Measurements from ENCODE around the gene ISL2. TPM values are rescaled to one million over a fixed set of nuclear protein-coding genes. Genes with fewer than 3 reads are reported as not detected.

Gene ISL2
- total and polyA plus RNA-seq, 7 experiments from 2014 or later, result 0.21 to 0.51 (median 0.27) TPM; not detected in 4

GRCh38 chr15:76345583-76345879 lies 9.0 kb downstream of the ISL2 start:
- DNase-seq (no peak), ATAC-seq (no peak)
- intact Hi-C loops (cut with micrococcal nuclease), result loop anchor here in 1 of 2 donors (10.0 kb wide), 1 partner anchor 281 kb away; no protein-coding TSS in a partner anchor
- Mint-ChIP-seq H3K27ac (peak overlapping the region in 2 of 9 donors; percentile 62 to 68), H3K36me3 (peaks cover 10 to 25% (median 18%) of the 10 kb centered on the region in 5 donors), H3K27me3 (peaks cover 55 to 79% (median 57%) of the 10 kb centered on the region in 5 donors), H3K4me1 (peaks cover 13 to 44% (median 33%) of the 10 kb centered on the region in 7 donors), H3K9me3 (peaks cover 0 to 13% (median 0%) of the 10 kb centered on the region in 11 donors), H3K4me3 (peak overlapping the region; percentile 40 to 82 (median 66))
- H3K9me3 ChIP-seq (ENCODE audit: control insufficient read depth in 2 of 3, low read length in 3 of 3), result no peaks in the 10 kb centered on the region
- H3K4me1 ChIP-seq (ENCODE audit: control insufficient read depth in 2 of 2, insufficient read depth in 2 of 2, low read length in 2 of 2), result peaks cover 25 to 27% of the 10 kb centered on the region in 2 donors
- H3K27ac ChIP-seq (ENCODE audit: low read depth, low read length), result no peak overlapping the region
- ChIA-PET CTCF (no interaction called here), POLR2A (no interaction called here)
- H3K27me3 ChIP-seq (ENCODE audit: control insufficient read depth in 2 of 2, insufficient read depth in 2 of 2, low read length in 2 of 2), result peaks cover 31 to 33% of the 10 kb centered on the region in 2 donors
- H3K36me3 ChIP-seq (ENCODE audit: control insufficient read depth in 2 of 3, insufficient read depth in 3 of 3, low read length in 3 of 3), result no peaks in the 10 kb centered on the region
- no peak overlapping the region for H3K4me3 ChIP-seq (ENCODE audit: low read length)

DNA sequence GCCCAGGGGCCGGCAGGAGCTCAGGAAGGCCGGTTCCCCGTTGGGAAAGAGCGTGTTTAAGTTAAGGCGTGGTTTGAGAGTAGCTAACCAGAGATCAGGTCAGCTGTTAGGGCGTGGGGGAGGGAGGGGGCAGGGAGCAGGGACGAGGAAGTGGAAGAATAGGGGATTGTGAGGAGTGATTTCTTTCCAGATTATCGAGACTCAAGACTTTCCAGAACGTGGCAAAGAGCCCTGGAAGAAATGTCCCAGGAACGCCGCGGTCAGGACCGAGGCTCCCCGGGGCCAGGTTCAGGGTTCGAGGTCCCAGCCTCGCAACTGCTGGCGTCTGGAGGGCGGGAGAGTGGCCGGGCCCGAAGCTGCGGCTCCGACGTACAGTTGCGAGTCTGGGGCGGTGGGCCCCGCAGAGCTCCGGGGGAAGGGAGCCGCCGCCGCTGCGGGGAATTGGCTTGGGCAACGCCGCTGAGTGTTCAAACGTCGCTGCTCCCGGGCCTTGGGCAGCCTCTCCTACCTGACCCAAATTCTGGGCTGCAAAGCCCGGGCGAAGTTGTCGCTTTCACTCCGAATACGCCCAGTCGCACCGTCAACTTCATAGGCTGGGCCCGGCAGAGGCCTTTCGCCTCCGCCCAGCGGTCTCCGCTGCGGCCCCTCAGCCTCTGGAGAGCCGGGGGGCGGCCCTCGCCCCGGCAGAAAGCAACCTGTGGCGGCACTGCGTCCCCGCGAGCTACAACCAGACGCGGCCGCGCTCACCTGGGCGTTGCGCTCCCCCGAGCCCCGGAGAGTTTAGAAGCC lies 9.5 kb downstream of the ISL2 start:
- Mint-ChIP-seq H3K4me1 (peaks cover 13 to 39% (median 28%) of the 10 kb centered on the region in 7 donors), H3K27ac (peak overlapping the region in 1 of 9 donors; percentile 62), H3K36me3 (peaks cover 10 to 29% (median 18%) of the 10 kb centered on the region in 5 donors), H3K4me3 (peak overlapping the region; percentile 40 to 82 (median 66)), H3K27me3 (peaks cover 50 to 77% (median 54%) of the 10 kb centered on the region in 5 donors), H3K9me3 (peaks cover 0 to 13% (median 0%) of the 10 kb centered on the region in 11 donors)
- no peak overlapping the region for H3K27ac ChIP-seq (ENCODE audit: low read depth, low read length)
- peak overlapping the region; percentile 13 for H3K4me3 ChIP-seq (ENCODE audit: low read length)
- intact Hi-C loops (cut with micrococcal nuclease), result loop anchor here in 1 of 2 donors (10.0 kb wide), 1 partner anchor 281 kb away; no protein-coding TSS in a partner anchor
- POLR2A ChIA-PET, result no interaction called here
- DNase-seq, result peak in 1 of 9 donors; percentile 19
- H3K4me1 ChIP-seq (ENCODE audit: control insufficient read depth in 2 of 2, insufficient read depth in 2 of 2, low read length in 2 of 2), result peaks cover 20 to 23% of the 10 kb centered on the region in 2 donors
- peak; percentile 51 for ATAC-seq
- H3K9me3 ChIP-seq (ENCODE audit: control insufficient read depth in 2 of 3, low read length in 3 of 3), result no peaks in the 10 kb centered on the region
- CTCF ChIA-PET, result no interaction called here
- H3K27me3 ChIP-seq (ENCODE audit: control insufficient read depth in 2 of 2, insufficient read depth in 2 of 2, low read length in 2 of 2), result peaks cover 30 to 31% of the 10 kb centered on the region in 2 donors
- no peaks in the 10 kb centered on the region for H3K36me3 ChIP-seq (ENCODE audit: control insufficient read depth in 2 of 3, insufficient read depth in 3 of 3, low read length in 3 of 3)

DNA sequence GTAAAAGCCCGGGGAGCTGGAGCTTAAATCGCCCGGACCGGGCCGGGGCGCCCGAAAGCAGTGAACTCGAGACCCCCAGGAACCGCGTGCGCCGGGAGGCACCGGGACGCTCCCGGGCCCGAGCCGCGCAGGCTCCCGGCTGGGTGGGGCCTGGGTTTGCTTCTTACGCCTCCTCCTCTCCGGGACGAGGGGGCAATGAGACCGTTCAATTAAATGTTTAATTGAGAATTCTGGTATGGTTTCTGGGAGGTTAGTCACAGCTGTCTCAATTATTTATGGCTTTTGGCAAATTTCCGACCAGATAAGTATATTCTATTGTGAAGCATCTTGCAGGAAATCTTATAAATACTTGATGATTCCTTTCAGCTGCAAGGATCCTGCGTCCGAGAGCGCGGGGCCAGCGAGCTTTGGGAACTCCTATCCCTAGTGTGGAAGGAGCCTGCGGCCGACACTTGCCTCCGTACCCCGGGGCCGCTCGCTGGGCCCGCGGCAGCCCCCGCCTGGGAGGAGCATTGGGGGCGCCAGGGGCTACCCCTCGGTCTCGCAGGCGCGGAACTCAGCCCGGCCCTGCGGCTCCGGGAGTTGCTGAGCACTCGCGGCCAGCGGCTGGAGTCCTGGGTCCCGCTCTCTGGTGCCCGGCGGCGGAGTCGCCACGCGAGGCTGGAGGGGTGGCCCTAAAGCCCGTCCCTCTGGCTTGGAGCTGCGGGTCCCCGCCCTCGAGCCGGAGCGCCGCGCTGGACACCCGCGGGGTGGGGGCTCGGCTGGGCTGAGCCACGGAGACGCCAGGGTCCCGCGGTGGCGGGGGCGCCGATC lies 10.3 kb downstream of the ISL2 start:
- H3K9me3 ChIP-seq (ENCODE audit: control insufficient read depth in 2 of 3, low read length in 3 of 3), result no peaks in the 10 kb centered on the region
- intact Hi-C loops (cut with micrococcal nuclease), result loop anchor here in 1 of 2 donors (10.0 kb wide), 1 partner anchor 282 kb away; no protein-coding TSS in a partner anchor
- H3K4me1 Mint-ChIP-seq, result peaks cover 8 to 33% (median 24%) of the 10 kb centered on the region in 7 donors
- peaks cover 44 to 73% (median 49%) of the 10 kb centered on the region in 5 donors for H3K27me3 Mint-ChIP-seq
- POLR2A ChIA-PET, result no interaction called here
- H3K4me3 ChIP-seq (ENCODE audit: low read length), result no peak overlapping the region
- peaks cover 0 to 13% (median 0%) of the 10 kb centered on the region in 11 donors for H3K9me3 Mint-ChIP-seq
- DNase-seq (no peak), ATAC-seq (no peak)
- peaks cover 10 to 29% (median 19%) of the 10 kb centered on the region in 5 donors for H3K36me3 Mint-ChIP-seq
- CTCF ChIA-PET, result no interaction called here
- H3K27ac ChIP-seq (ENCODE audit: low read depth, low read length), result no peak overlapping the region
- peaks cover 16 to 18% of the 10 kb centered on the region in 2 donors for H3K4me1 ChIP-seq (ENCODE audit: control insufficient read depth in 2 of 2, insufficient read depth in 2 of 2, low read length in 2 of 2)
- H3K4me3 Mint-ChIP-seq, result peak overlapping the region; percentile 7 to 81 (median 48)
- no peaks in the 10 kb centered on the region for H3K36me3 ChIP-seq (ENCODE audit: control insufficient read depth in 2 of 3, insufficient read depth in 3 of 3, low read length in 3 of 3)
- no peak overlapping the region for H3K27ac Mint-ChIP-seq
- peaks cover 28 to 30% of the 10 kb centered on the region in 2 donors for H3K27me3 ChIP-seq (ENCODE audit: control insufficient read depth in 2 of 2, insufficient read depth in 2 of 2, low read length in 2 of 2)

GRCh38 chr15:76347482-76348055 lies 11.0 kb downstream of the ISL2 start:
- H3K9me3 Mint-ChIP-seq, result peaks cover 0 to 13% (median 0%) of the 10 kb centered on the region in 11 donors

GRCh38 chr15:76349301-76350070 lies 12.9 kb downstream of the ISL2 start:
- Mint-ChIP-seq H3K9me3 (peaks cover 0 to 10% (median 0%) of the 10 kb centered on the region in 11 donors), H3K27me3 (peaks cover 25 to 55% (median 31%) of the 10 kb centered on the region in 5 donors), H3K27ac (no peak overlapping the region), H3K36me3 (peaks cover 8 to 43% (median 33%) of the 10 kb centered on the region in 5 donors), H3K4me3 (no peak overlapping the region), H3K4me1 (peaks cover 7 to 20% (median 10%) of the 10 kb centered on the region in 7 donors)
- no peak for ATAC-seq
- H3K36me3 ChIP-seq (ENCODE audit: control insufficient read depth in 2 of 3, insufficient read depth in 3 of 3, low read length in 3 of 3), result no peaks in the 10 kb centered on the region
- ChIA-PET POLR2A (no interaction called here), CTCF (no interaction called here)
- DNase-seq, result no peak
- intact Hi-C loops (cut with micrococcal nuclease), result loop anchor here in 1 of 2 donors (10.0 kb wide), 1 partner anchor 285 kb away; no protein-coding TSS in a partner anchor
- peaks cover 16 to 18% of the 10 kb centered on the region in 2 donors for H3K27me3 ChIP-seq (ENCODE audit: control insufficient read depth in 2 of 2, insufficient read depth in 2 of 2, low read length in 2 of 2)
- H3K27ac ChIP-seq (ENCODE audit: low read depth, low read length), result no peak overlapping the region
- H3K4me1 ChIP-seq (ENCODE audit: control insufficient read depth in 2 of 2, insufficient read depth in 2 of 2, low read length in 2 of 2), result peaks cover 13 to 14% of the 10 kb centered on the region in 2 donors
- H3K9me3 ChIP-seq (ENCODE audit: control insufficient read depth in 2 of 3, low read length in 3 of 3), result no peaks in the 10 kb centered on the region
- no peak overlapping the region for H3K4me3 ChIP-seq (ENCODE audit: low read length)

More at GRCh38 chr15:76347482-76348055, 11.0 kb downstream of the ISL2 start:
- no peak overlapping the region for H3K27ac ChIP-seq (ENCODE audit: low read depth, low read length)
- H3K9me3 ChIP-seq (ENCODE audit: control insufficient read depth in 2 of 3, low read length in 3 of 3), result no peaks in the 10 kb centered on the region
- CTCF ChIA-PET, result no interaction called here
- Mint-ChIP-seq H3K27me3 (peaks cover 41 to 72% (median 45%) of the 10 kb centered on the region in 5 donors), H3K4me3 (peak overlapping the region in 4 of 10 donors; percentile 22 to 59 (median 30)), H3K36me3 (peaks cover 10 to 29% (median 22%) of the 10 kb centered on the region in 5 donors), H3K27ac (no peak overlapping the region), H3K4me1 (peaks cover 7 to 28% (median 19%) of the 10 kb centered on the region in 7 donors)
- peaks cover 27 to 30% of the 10 kb centered on the region in 2 donors for H3K27me3 ChIP-seq (ENCODE audit: control insufficient read depth in 2 of 2, insufficient read depth in 2 of 2, low read length in 2 of 2)
- DNase-seq, result no peak
- peaks cover 13 to 14% of the 10 kb centered on the region in 2 donors for H3K4me1 ChIP-seq (ENCODE audit: control insufficient read depth in 2 of 2, insufficient read depth in 2 of 2, low read length in 2 of 2)
- intact Hi-C loops (cut with micrococcal nuclease), result loop anchor here in 1 of 2 donors (10.0 kb wide), 1 partner anchor 283 kb away; no protein-coding TSS in a partner anchor
- H3K36me3 ChIP-seq (ENCODE audit: control insufficient read depth in 2 of 3, insufficient read depth in 3 of 3, low read length in 3 of 3), result no peaks in the 10 kb centered on the region
- H3K4me3 ChIP-seq (ENCODE audit: low read length), result no peak overlapping the region
- no peak for ATAC-seq
- POLR2A ChIA-PET, result no interaction called here

Data from naive thymus-derived CD4-positive, alpha-beta T cell (primary cell).